ENCODE measurements around the gene RAMP2.
A peak's percentile ranks its signal among the peaks of the same experiment; 100 is the strongest.

RAMP2 gene

GRCh38 chr17:42744283-42744805 is 16.7 kb upstream of the RAMP2 start:
- TF ChIP-seq CTCF (conservative IDR thresholded peaks at IDR 0.05) (no peak), ZFX (IDR thresholded peaks at IDR 0.05) (no peak)

DNA sequence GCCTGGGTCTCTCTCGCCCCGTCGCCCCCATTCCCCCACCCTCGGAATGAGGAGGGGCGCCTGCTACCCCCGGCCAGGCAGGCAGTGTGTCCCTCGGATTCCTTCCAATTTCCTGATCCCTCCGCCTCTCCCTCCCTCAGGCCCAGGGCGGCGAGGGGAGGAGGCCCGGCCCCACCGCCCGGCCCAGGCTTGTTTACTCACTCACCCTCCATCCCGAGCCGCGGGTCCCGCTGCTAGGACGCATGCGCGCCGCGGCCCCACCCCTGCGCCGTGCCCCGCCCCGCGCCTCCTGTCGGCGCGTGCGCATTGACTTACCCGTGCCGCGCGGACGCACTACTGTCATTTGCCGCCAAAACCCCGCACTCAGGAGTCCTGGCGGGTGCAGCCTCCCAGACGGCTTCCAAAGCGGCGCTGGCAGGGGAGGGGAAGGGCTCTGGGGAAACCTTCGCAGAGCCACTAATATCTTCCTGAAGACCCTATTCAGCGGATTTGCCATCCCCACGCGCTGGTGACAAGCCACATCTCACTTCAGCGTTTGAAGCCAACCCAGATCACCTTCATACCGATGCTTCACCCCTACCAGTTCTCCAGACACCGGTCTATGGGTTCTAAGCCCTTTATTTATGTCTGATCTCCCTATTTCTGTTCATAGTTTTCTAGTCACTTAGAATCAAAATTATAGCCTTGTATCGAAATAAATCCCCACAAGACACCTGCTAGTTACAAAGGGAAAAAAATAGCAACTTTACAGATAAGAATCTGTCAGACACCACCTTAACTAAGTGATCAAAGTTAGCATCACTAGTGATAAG is 16.0 kb upstream of the RAMP2 start, which contains the start of gene EZH1:
Gene EZH1, minus strand, starts transcription at position 235 of the 812 bp plus-strand sequence. CDS start 16,099 bp downstream, outside the sequence.
- peak within 1 kb of the TSS; percentile 87 for H3K27ac ChIP-seq
- no peak for TF ChIP-seq CTCF (conservative IDR thresholded peaks at IDR 0.05)
- peak; percentile 47; the same call in 1 of the 2 replicates for TF ChIP-seq ZFX (IDR thresholded peaks at IDR 0.05)

More at GRCh38 chr17:42744283-42744805, 16.7 kb upstream of the RAMP2 start:
- peak overlapping the region; percentile 87 for H3K27ac ChIP-seq

- TF ChIP-seq CTCF (conservative IDR thresholded peaks at IDR 0.05), result no peak
- peak overlapping the region; percentile 67 for H3K27ac ChIP-seq
Observed at GRCh38 chr17:42748202-42748907, 12.7 kb upstream of the RAMP2 start.

GRCh38 chr17:42748908-42749798 is 11.9 kb upstream of the RAMP2 start:
- no peak for TF ChIP-seq CTCF (conservative IDR thresholded peaks at IDR 0.05)
- TF ChIP-seq ZFX (IDR thresholded peaks at IDR 0.05), result no peak
- peak overlapping the region; percentile 67 for H3K27ac ChIP-seq

DNA sequence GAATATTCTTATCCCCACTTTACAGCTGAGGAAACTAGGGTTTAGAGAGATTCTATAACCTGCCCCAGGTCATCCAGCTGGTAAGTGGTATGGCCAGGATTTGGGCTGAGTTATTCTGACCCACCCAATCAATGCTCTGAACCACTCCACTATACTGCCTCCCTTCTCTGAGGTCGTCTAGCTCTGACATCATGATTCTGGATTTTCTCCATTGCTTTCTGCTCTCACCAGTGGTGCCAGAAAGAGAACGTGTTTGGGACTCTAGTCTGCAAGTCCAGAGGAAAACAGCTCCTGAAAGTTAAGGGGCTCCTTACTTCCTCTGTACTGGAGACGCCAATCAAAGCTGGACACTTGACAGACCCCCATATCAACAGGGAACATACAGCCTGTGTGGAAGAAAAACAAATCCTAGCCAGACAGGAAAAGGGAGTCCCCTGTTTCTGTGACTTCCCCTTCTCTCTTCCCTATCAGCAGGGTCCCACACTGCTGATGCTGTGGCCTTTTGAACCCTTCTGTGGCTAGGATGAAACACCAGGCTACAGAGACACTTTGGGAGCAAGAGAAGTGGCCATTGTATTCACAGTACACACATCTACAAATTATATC is 10.2 kb upstream of the RAMP2 start:
- TF ChIP-seq ZFX (IDR thresholded peaks at IDR 0.05) (no peak), CTCF (conservative IDR thresholded peaks at IDR 0.05) (no peak)
- H3K27ac ChIP-seq, result peak overlapping the region; percentile 67; the same call in 1 of the 2 replicates

DNA sequence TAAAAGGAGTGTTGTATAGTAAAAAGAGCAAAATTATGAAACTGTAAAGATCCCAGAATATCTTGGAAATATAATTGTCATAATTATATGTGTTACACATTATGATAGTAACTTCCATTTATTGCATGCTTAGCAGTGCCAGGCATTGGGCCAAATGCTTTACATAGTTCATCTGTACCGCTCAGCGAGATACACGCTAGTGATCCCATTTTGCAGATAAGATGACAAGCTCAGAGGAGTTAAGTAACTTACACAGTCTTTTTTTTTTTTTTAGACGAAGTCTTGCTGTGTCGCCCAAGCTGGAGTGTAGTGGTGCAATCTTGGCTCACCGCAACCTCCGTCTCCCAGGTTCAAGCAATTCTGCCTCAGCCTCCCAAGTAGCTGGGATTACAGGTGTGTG is 9.4 kb upstream of the RAMP2 start:
- TF ChIP-seq ZFX (IDR thresholded peaks at IDR 0.05) (no peak), CTCF (conservative IDR thresholded peaks at IDR 0.05) (no peak)

More for the DNA sequence above, 9.4 kb upstream of the RAMP2 start:
- no peak overlapping the region for H3K27ac ChIP-seq
